ENCODE results near the gene FN1. TPM values are rescaled to one million over a fixed set of nuclear protein-coding genes. Genes with fewer than 3 reads are reported as not detected.
A peak's percentile ranks its signal among the peaks of the same experiment; 100 is the strongest.

The FN1 gene
- total and polyA plus RNA-seq, 2 donors (not counting 1 experiment from before 2014, with no cell fraction given) = 3,629 to 5,906 TPM

DNA sequence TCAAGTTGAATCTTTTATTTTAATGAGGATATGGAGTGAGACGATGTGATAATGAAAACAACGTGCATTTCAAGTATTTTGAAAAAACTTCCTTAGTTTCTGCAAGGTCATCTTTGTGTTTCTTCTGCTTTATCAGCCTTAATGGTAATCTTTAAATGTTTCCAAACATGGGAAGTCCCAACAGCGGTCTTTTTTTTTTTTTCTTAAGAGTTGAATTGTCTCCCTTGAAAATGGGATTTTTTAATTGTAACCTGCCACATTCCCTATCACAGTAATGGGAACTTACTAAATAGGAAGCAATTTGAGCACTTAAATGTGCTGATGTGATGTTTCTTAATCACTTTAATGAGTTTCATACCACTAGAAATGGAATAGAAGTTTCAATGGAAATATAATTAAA is 78.2 kb downstream of the FN1 start:
- Histone ChIP-seq H3K9me3 (ENCODE audit: control insufficient read depth, insufficient read depth, low read depth, low read length) (no peaks in the 10 kb centered on the region), H3K4me1 (ENCODE audit: control insufficient read depth, extremely low read depth, insufficient read depth, low read length) (no peaks in the 10 kb centered on the region), H3K9ac (ENCODE audit: insufficient read depth, low read length) (no peak overlapping the region), H4K20me1 (ENCODE audit: control insufficient read depth, extremely low read depth, insufficient read depth, low read length) (no peaks in the 10 kb centered on the region), H3K4me2 (ENCODE audit: extremely low read depth, insufficient read depth, low read length) (no peak overlapping the region), H3K4me3 (replicated peaks in 1 of 4; ENCODE audit: control extremely low read depth in 1 of 4, insufficient read depth in 1 of 4, low read depth in 3 of 4, low read length in 4 of 4) (no peak overlapping the region), H2AFZ (ENCODE audit: low read length) (no peak overlapping the region), H3K27me3 (ENCODE audit: control insufficient read depth, insufficient read depth, low read length) (no peaks in the 10 kb centered on the region), H3K79me2 (ENCODE audit: control insufficient read depth, insufficient read depth, low read length) (no peaks in the 10 kb centered on the region), H3K36me3 (ENCODE audit: control insufficient read depth, insufficient read depth, low read length) (peaks cover 14% of the 10 kb centered on the region), H3K27ac (ENCODE audit: insufficient read depth, low read length) (no peak overlapping the region)
- DNase-seq (ENCODE audit: low read depth in 2 of 2) = peak in 1 of 2 donors; percentile 39
- no peak for TF ChIP-seq EZH2 (IDR thresholded peaks at IDR 0.05; ENCODE audit: low read length, missing control alignments)
- TF ChIP-seq, protein P1, sequence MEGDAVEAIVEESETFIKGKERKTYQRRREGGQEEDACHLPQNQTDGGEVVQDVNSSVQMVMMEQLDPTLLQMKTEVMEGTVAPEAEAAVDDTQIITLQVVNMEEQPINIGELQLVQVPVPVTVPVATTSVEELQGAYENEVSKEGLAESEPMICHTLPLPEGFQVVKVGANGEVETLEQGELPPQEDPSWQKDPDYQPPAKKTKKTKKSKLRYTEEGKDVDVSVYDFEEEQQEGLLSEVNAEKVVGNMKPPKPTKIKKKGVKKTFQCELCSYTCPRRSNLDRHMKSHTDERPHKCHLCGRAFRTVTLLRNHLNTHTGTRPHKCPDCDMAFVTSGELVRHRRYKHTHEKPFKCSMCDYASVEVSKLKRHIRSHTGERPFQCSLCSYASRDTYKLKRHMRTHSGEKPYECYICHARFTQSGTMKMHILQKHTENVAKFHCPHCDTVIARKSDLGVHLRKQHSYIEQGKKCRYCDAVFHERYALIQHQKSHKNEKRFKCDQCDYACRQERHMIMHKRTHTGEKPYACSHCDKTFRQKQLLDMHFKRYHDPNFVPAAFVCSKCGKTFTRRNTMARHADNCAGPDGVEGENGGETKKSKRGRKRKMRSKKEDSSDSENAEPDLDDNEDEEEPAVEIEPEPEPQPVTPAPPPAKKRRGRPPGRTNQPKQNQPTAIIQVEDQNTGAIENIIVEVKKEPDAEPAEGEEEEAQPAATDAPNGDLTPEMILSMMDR (conservative IDR thresholded peaks at IDR 0.05 in 1 of 2, IDR thresholded peaks at IDR 0.05 in 1 of 2; ENCODE audit: low read depth in 1 of 2, low read length in 2 of 2) = no peak

DNA sequence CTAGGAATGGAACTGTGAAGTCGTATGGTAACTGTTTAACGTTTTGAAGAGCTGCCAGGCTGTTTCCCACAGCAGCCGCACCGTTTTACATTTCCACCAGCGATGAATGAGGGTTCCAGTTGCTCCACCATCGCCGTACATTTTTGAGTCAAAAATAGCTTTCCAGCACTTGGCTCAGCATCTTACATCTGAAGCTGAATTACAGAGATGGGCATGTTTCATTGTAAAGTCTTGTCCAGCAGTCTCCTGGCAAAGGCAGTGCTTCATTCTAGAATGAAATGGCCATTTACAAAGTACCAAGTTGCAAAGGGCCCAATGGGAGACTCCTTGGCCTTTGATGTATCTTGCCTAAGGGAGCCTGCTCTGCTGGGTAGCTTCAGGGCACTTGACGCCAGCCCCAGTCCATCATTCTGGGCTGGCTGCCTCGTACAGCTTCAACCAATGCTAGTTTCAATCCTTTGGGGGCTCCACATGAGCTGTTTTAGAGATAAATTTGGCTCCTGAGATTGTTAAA is 78.9 kb downstream of the FN1 start:
- Histone ChIP-seq H3K9me3 (ENCODE audit: control insufficient read depth, insufficient read depth, low read depth, low read length) (no peaks in the 10 kb centered on the region), H3K27ac (ENCODE audit: insufficient read depth, low read length) (no peak overlapping the region), H3K4me3 (replicated peaks in 1 of 4; ENCODE audit: control extremely low read depth in 1 of 4, insufficient read depth in 1 of 4, low read depth in 3 of 4, low read length in 4 of 4) (no peak overlapping the region), H3K27me3 (ENCODE audit: control insufficient read depth, insufficient read depth, low read length) (no peaks in the 10 kb centered on the region), H3K79me2 (ENCODE audit: control insufficient read depth, insufficient read depth, low read length) (no peaks in the 10 kb centered on the region), H3K4me1 (ENCODE audit: control insufficient read depth, extremely low read depth, insufficient read depth, low read length) (no peaks in the 10 kb centered on the region), H3K36me3 (ENCODE audit: control insufficient read depth, insufficient read depth, low read length) (peaks cover 10% of the 10 kb centered on the region), H3K9ac (ENCODE audit: insufficient read depth, low read length) (no peak overlapping the region), H2AFZ (ENCODE audit: low read length) (no peak overlapping the region), H3K4me2 (ENCODE audit: extremely low read depth, insufficient read depth, low read length) (no peak overlapping the region), H4K20me1 (ENCODE audit: control insufficient read depth, extremely low read depth, insufficient read depth, low read length) (no peaks in the 10 kb centered on the region)
- TF ChIP-seq, protein P1 (conservative IDR thresholded peaks at IDR 0.05 in 1 of 2, IDR thresholded peaks at IDR 0.05 in 1 of 2; ENCODE audit: low read depth in 1 of 2, low read length in 2 of 2) = no peak
- TF ChIP-seq EZH2 (IDR thresholded peaks at IDR 0.05; ENCODE audit: low read length, missing control alignments) = no peak
- DNase-seq (ENCODE audit: low read depth in 2 of 2) = peak; percentile 67 to 71

DNA sequence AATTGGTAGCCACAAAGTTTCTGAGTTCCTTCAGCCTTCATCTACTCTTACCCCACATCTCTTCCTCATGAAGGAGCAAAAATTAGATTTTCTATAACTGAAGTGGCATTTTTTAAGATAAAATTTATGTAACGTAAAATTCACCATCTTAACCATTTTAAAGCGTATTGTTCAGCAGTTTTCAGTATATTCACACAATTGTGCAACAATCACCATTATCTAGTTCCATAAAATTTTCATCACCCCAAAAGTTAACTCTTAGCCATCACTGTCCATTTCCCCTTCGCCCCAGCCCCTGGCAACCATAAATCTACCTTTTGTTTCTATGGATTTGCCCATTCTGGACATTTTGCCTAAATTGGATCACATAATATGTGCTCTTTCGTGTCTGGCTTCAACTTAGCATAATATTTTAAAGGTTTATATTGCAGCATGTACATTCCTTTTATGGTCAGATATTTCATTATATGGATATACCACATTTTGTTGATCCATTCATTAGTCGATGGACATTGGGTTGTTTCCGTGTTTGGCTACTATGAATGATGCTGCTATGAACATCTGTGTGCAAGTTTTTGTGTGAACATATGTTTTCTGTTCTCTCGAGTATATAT is 79.4 kb downstream of the FN1 start:
- no peaks in the 10 kb centered on the region for H3K9me3 ChIP-seq (ENCODE audit: control insufficient read depth, insufficient read depth, low read depth, low read length)
- H4K20me1 ChIP-seq (ENCODE audit: control insufficient read depth, extremely low read depth, insufficient read depth, low read length) = no peaks in the 10 kb centered on the region
- H3K4me2 ChIP-seq (ENCODE audit: extremely low read depth, insufficient read depth, low read length) = no peak overlapping the region
- TF ChIP-seq EZH2 (IDR thresholded peaks at IDR 0.05; ENCODE audit: low read length, missing control alignments) = no peak
- TF ChIP-seq, protein P1 (conservative IDR thresholded peaks at IDR 0.05 in 1 of 2, IDR thresholded peaks at IDR 0.05 in 1 of 2; ENCODE audit: low read depth in 1 of 2, low read length in 2 of 2) = no peak
- H3K4me3 ChIP-seq (replicated peaks in 1 of 4; ENCODE audit: control extremely low read depth in 1 of 4, insufficient read depth in 1 of 4, low read depth in 3 of 4, low read length in 4 of 4) = no peak overlapping the region
- no peak overlapping the region for H3K27ac ChIP-seq (ENCODE audit: insufficient read depth, low read length)
- no peaks in the 10 kb centered on the region for H3K79me2 ChIP-seq (ENCODE audit: control insufficient read depth, insufficient read depth, low read length)
- peak in 1 of 2 donors; percentile 31 for DNase-seq (ENCODE audit: low read depth in 2 of 2)
- H3K9ac ChIP-seq (ENCODE audit: insufficient read depth, low read length) = no peak overlapping the region
- H2AFZ ChIP-seq (ENCODE audit: low read length) = no peak overlapping the region
- peaks cover 8% of the 10 kb centered on the region for H3K36me3 ChIP-seq (ENCODE audit: control insufficient read depth, insufficient read depth, low read length)
- H3K4me1 ChIP-seq (ENCODE audit: control insufficient read depth, extremely low read depth, insufficient read depth, low read length) = no peaks in the 10 kb centered on the region
- no peaks in the 10 kb centered on the region for H3K27me3 ChIP-seq (ENCODE audit: control insufficient read depth, insufficient read depth, low read length)
